ENCODE results near the gene MPP2. TPM values are rescaled to one million over a fixed set of nuclear protein-coding genes. Genes with fewer than 3 reads are reported as not detected.
A peak's percentile ranks its signal among the peaks of the same experiment; 100 is the strongest.

MPP2 gene
- total and polyA plus RNA-seq, 2 experiments from 2014 or later = 4.1 to 5.1 TPM

GRCh38 chr17:43917348-43918025, 10.2 kb upstream of the MPP2 start:
- Histone ChIP-seq H3K9ac (no peak overlapping the region), H3K79me2 (ENCODE audit: insufficient read depth) (no peaks in the 10 kb centered on the region), H3K27me3 (replicated peaks; ENCODE audit: insufficient read depth) (no peaks in the 10 kb centered on the region), H3K4me1 (ENCODE audit: insufficient read depth) (no peaks in the 10 kb centered on the region), H3F3A (ENCODE audit: insufficient read depth) (no peaks in the 10 kb centered on the region), H2AFZ (no peak overlapping the region), H3K27ac (no peak overlapping the region), H4K20me1 (ENCODE audit: insufficient read depth) (no peaks in the 10 kb centered on the region), H3K4me2 (ENCODE audit: unreplicated experiment) (no peak overlapping the region), H3K36me3 (ENCODE audit: low read depth) (no peaks in the 10 kb centered on the region), H3K4me3 (no peak overlapping the region), H3K9me2 (ENCODE audit: insufficient read depth) (no peaks in the 10 kb centered on the region), H3K9me3 (ENCODE audit: low read depth) (no peaks in the 10 kb centered on the region)
- 52 to 55% methylated on average over 40 to 43 of the region's 43 CpGs for WGBS, 2 experiments (ENCODE audit: low coverage in 1 of 2, low lambda C conversion rate in 2 of 2, missing lambda C conversion rate in 2 of 2)
- TF ChIP-seq EZH2 (IDR thresholded peaks at IDR 0.05; ENCODE audit: insufficient read depth, poor library complexity, severe bottlenecking) (no peak), EZH2phosphoT487 (IDR thresholded peaks at IDR 0.05; ENCODE audit: insufficient read depth, low read depth) (no peak)
- peak; percentile 17 for DNase-seq
- in situ Hi-C loops (cut with MboI) = no loop called here

- H3K4me3 ChIP-seq = no peak overlapping the region
- no peaks in the 10 kb centered on the region for H3K36me3 ChIP-seq (ENCODE audit: low read depth)
- no peak for DNase-seq
- WGBS, 2 experiments (ENCODE audit: low coverage in 1 of 2, low lambda C conversion rate in 2 of 2, missing lambda C conversion rate in 2 of 2) = 56 to 57% methylated on average over 8 of the region's 8 CpGs
- H3K9me2 ChIP-seq (ENCODE audit: insufficient read depth) = no peaks in the 10 kb centered on the region
- H4K20me1 ChIP-seq (ENCODE audit: insufficient read depth) = no peaks in the 10 kb centered on the region
- TF ChIP-seq EZH2phosphoT487 (IDR thresholded peaks at IDR 0.05; ENCODE audit: insufficient read depth, low read depth) (no peak), EZH2 (IDR thresholded peaks at IDR 0.05; ENCODE audit: insufficient read depth, poor library complexity, severe bottlenecking) (no peak)
- in situ Hi-C loops (cut with MboI) = no loop called here
- no peak overlapping the region for H3K4me2 ChIP-seq (ENCODE audit: unreplicated experiment)
- H2AFZ ChIP-seq = no peak overlapping the region
- no peaks in the 10 kb centered on the region for H3K79me2 ChIP-seq (ENCODE audit: insufficient read depth)
- no peaks in the 10 kb centered on the region for H3K9me3 ChIP-seq (ENCODE audit: low read depth)
- H3K4me1 ChIP-seq (ENCODE audit: insufficient read depth) = no peaks in the 10 kb centered on the region
- no peak overlapping the region for H3K9ac ChIP-seq
- no peaks in the 10 kb centered on the region for H3F3A ChIP-seq (ENCODE audit: insufficient read depth)
- no peak overlapping the region for H3K27ac ChIP-seq
- no peaks in the 10 kb centered on the region for H3K27me3 ChIP-seq (replicated peaks; ENCODE audit: insufficient read depth)
Observed at GRCh38 chr17:43917016-43917347, 9.6 kb upstream of the MPP2 start.

GRCh38 chr17:43916385-43916784, 9.0 kb upstream of the MPP2 start:
- DNase-seq = no peak
- H3F3A ChIP-seq (ENCODE audit: insufficient read depth) = no peaks in the 10 kb centered on the region
- no peaks in the 10 kb centered on the region for H3K4me1 ChIP-seq (ENCODE audit: insufficient read depth)
- no peak overlapping the region for H3K4me3 ChIP-seq
- H4K20me1 ChIP-seq (ENCODE audit: insufficient read depth) = no peaks in the 10 kb centered on the region
- H3K79me2 ChIP-seq (ENCODE audit: insufficient read depth) = no peaks in the 10 kb centered on the region
- H3K9ac ChIP-seq = no peak overlapping the region
- H3K27ac ChIP-seq = no peak overlapping the region
- in situ Hi-C loops (cut with MboI) = no loop called here
- H3K4me2 ChIP-seq (ENCODE audit: unreplicated experiment) = no peak overlapping the region
- H3K9me3 ChIP-seq (ENCODE audit: low read depth) = no peaks in the 10 kb centered on the region
- H3K9me2 ChIP-seq (ENCODE audit: insufficient read depth) = no peaks in the 10 kb centered on the region
- 68 to 76% methylated on average over 4 of the region's 4 CpGs for WGBS, 2 experiments (ENCODE audit: low coverage in 1 of 2, low lambda C conversion rate in 2 of 2, missing lambda C conversion rate in 2 of 2)
- TF ChIP-seq EZH2 (IDR thresholded peaks at IDR 0.05; ENCODE audit: insufficient read depth, poor library complexity, severe bottlenecking) = no peak
- no peak for TF ChIP-seq EZH2phosphoT487 (IDR thresholded peaks at IDR 0.05; ENCODE audit: insufficient read depth, low read depth)
- H3K36me3 ChIP-seq (ENCODE audit: low read depth) = no peaks in the 10 kb centered on the region
- H2AFZ ChIP-seq = no peak overlapping the region
- no peaks in the 10 kb centered on the region for H3K27me3 ChIP-seq (replicated peaks; ENCODE audit: insufficient read depth)

- no peak overlapping the region for H3K4me3 ChIP-seq
- H3K27me3 ChIP-seq (replicated peaks; ENCODE audit: insufficient read depth) = no peaks in the 10 kb centered on the region
- no peak overlapping the region for H2AFZ ChIP-seq
- H3K9me2 ChIP-seq (ENCODE audit: insufficient read depth) = no peaks in the 10 kb centered on the region
- in situ Hi-C loops (cut with MboI) = no loop called here
- no peaks in the 10 kb centered on the region for H3K9me3 ChIP-seq (ENCODE audit: low read depth)
- H3K27ac ChIP-seq = no peak overlapping the region
- DNase-seq = peak; percentile 76
- no peak overlapping the region for H3K9ac ChIP-seq
- no peaks in the 10 kb centered on the region for H4K20me1 ChIP-seq (ENCODE audit: insufficient read depth)
- no peaks in the 10 kb centered on the region for H3K79me2 ChIP-seq (ENCODE audit: insufficient read depth)
- no peaks in the 10 kb centered on the region for H3K4me1 ChIP-seq (ENCODE audit: insufficient read depth)
- no peaks in the 10 kb centered on the region for H3F3A ChIP-seq (ENCODE audit: insufficient read depth)
- WGBS, 2 experiments (ENCODE audit: low coverage in 1 of 2, low lambda C conversion rate in 2 of 2, missing lambda C conversion rate in 2 of 2) = 24 to 30% methylated on average over 3 of the region's 3 CpGs
- TF ChIP-seq EZH2phosphoT487 (IDR thresholded peaks at IDR 0.05; ENCODE audit: insufficient read depth, low read depth) (no peak), EZH2 (IDR thresholded peaks at IDR 0.05; ENCODE audit: insufficient read depth, poor library complexity, severe bottlenecking) (no peak)
- no peaks in the 10 kb centered on the region for H3K36me3 ChIP-seq (ENCODE audit: low read depth)
- H3K4me2 ChIP-seq (ENCODE audit: unreplicated experiment) = no peak overlapping the region
Observed at GRCh38 chr17:43915559-43915958, 8.2 kb upstream of the MPP2 start.

GRCh38 chr17:43914451-43914850, 7.1 kb upstream of the MPP2 start:
- Histone ChIP-seq H3K27ac (no peak overlapping the region), H3K27me3 (replicated peaks; ENCODE audit: insufficient read depth) (no peaks in the 10 kb centered on the region), H3K4me3 (no peak overlapping the region), H2AFZ (no peak overlapping the region), H3K9ac (no peak overlapping the region), H3K9me3 (ENCODE audit: low read depth) (no peaks in the 10 kb centered on the region), H3K9me2 (ENCODE audit: insufficient read depth) (no peaks in the 10 kb centered on the region), H4K20me1 (ENCODE audit: insufficient read depth) (no peaks in the 10 kb centered on the region), H3K79me2 (ENCODE audit: insufficient read depth) (no peaks in the 10 kb centered on the region), H3F3A (ENCODE audit: insufficient read depth) (no peaks in the 10 kb centered on the region), H3K36me3 (ENCODE audit: low read depth) (no peaks in the 10 kb centered on the region), H3K4me2 (ENCODE audit: unreplicated experiment) (no peak overlapping the region), H3K4me1 (ENCODE audit: insufficient read depth) (no peaks in the 10 kb centered on the region)
- 26 to 28% methylated on average over 2 of the region's 2 CpGs for WGBS, 2 experiments (ENCODE audit: low coverage in 1 of 2, low lambda C conversion rate in 2 of 2, missing lambda C conversion rate in 2 of 2)
- TF ChIP-seq EZH2phosphoT487 (IDR thresholded peaks at IDR 0.05; ENCODE audit: insufficient read depth, low read depth) (no peak), EZH2 (IDR thresholded peaks at IDR 0.05; ENCODE audit: insufficient read depth, poor library complexity, severe bottlenecking) (no peak)
- no peak for DNase-seq
- in situ Hi-C loops (cut with MboI) = no loop called here

Measured in GM23248 (cell line).